Spinal cord (tissue), 10 donors: ENCODE measurements around the gene CEP112. TPM values are rescaled to one million over a fixed set of nuclear protein-coding genes. Genes with fewer than 3 reads are reported as not detected.

Source experiments
- DNase-seq, 6 donors: peaks; one replicate each; pipeline versions ENCODE4 v3.0.0 to v3.0.0-alpha.2; 2013 to 2015; ENCODE audit warnings: low spot score in 6 of 6, low read depth in 4 of 6
- H3K27ac ChIP-seq: one replicate; pipeline ENCODE4 v1.5.1; 2013; ENCODE audit warnings: low read depth, low read length, control low read depth
- H3K27me3 ChIP-seq: one replicate; pipeline ENCODE4 v1.6.1; 2013; ENCODE audit warnings: low read length; ENCODE audit not compliant: control insufficient read depth, insufficient read depth
- H3K36me3 ChIP-seq: one replicate; pipeline ENCODE4 v1.6.1; 2013; ENCODE audit warnings: low read length; ENCODE audit not compliant: control insufficient read depth, insufficient read depth
- H3K4me1 ChIP-seq: one replicate; pipeline ENCODE4 v1.6.1; 2013; ENCODE audit warnings: low read length; ENCODE audit not compliant: control insufficient read depth, insufficient read depth
- H3K4me3 ChIP-seq: one replicate; pipeline ENCODE4 v1.5.1; 2013; ENCODE audit warnings: low read depth, low read length, control low read depth
- H3K9me3 ChIP-seq: one replicate; pipeline ENCODE4 v1.6.1; 2013; ENCODE audit warnings: low read length; ENCODE audit not compliant: control insufficient read depth, insufficient read depth
- WGBS: methylation state at CpG from one replicate; pipeline ENCODE4 v1.1.5; 2013; ENCODE audit warnings: missing lambda C conversion rate; ENCODE audit not compliant: insufficient coverage; 5-methylcytosine and 5-hydroxymethylcytosine counted together
- polyA plus RNA-seq, 2 donors: library from polyadenylated mRNA; unstranded; fragments of 120-200 nt; gene quantifications; one replicate each; pipeline ENCODE4 v1.2.1, GENCODE V29; 2013; ENCODE audit not compliant: insufficient read length in 2 of 2
- total RNA-seq, 2 donors: library from RNA; depleted of rRNA in 1 of 2; stranded (reverse); fragments of 120-200 nt in 1 of 2; fragments of >200 nt in 1 of 2; gene quantifications; one replicate each; pipeline versions ENCODE4 v1.2.3 to v1.2.4, GENCODE V29; 2013 to 2014
- donor health status: healthy.

The CEP112 gene
- total and polyA plus RNA-seq, 4 donors: 9.1 to 26.2 (median 17.6) TPM

- Histone ChIP-seq H3K36me3 (no peaks in the 10 kb centered on the region), H3K4me3 (no peak overlapping the region), H3K27ac (no peak overlapping the region), H3K27me3 (no peaks in the 10 kb centered on the region), H3K9me3 (no peaks in the 10 kb centered on the region), H3K4me1 (peaks cover 3% of the 10 kb centered on the region)
- WGBS: no CpG with 5 or more reads among the region's 3 CpGs
- no peak for DNase-seq
Observed at GRCh38 chr17:65729207-65729606, 462.7 kb downstream of the CEP112 start.

GRCh38 chr17:65727832-65728231, 464.1 kb downstream of the CEP112 start:
- H3K27me3 ChIP-seq: no peaks in the 10 kb centered on the region
- no peaks in the 10 kb centered on the region for H3K9me3 ChIP-seq
- H3K4me1 ChIP-seq: peaks cover 3% of the 10 kb centered on the region
- no peak overlapping the region for H3K4me3 ChIP-seq
- H3K36me3 ChIP-seq: no peaks in the 10 kb centered on the region
- peak overlapping the region; percentile 48 for H3K27ac ChIP-seq
- DNase-seq: no peak
- WGBS: 100% methylated on average over 1 of the region's 2 CpGs

DNA sequence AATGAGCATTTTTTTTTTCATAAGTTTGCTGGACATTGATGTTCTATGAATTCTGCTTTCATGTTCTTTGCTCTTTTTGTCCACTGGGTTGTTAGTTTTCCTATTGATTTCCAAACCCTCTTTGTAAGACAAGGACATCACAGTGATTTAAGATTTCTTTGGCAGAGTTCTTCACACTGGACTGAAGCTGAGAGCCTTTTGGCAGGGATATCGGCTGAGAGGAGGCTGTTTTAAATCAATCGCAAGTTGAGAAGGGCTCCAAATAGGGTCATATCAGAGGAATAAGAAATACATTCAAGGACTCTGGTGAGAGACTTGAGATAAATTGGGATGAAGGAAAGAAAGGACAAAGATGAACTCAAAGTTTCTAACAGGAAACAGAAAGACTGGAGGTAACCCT, 464.7 kb downstream of the CEP112 start:
- peak in 2 of 6 donors; percentile 6 to 59 for DNase-seq
- H3K27ac ChIP-seq: peak overlapping the region; percentile 48
- 46% methylated on average over 2 of the region's 2 CpGs for WGBS

GRCh38 chr17:65723431-65724151, 468.3 kb downstream of the CEP112 start:
- 52% methylated on average over 4 of the region's 5 CpGs for WGBS
- Histone ChIP-seq H3K4me3 (no peak overlapping the region), H3K36me3 (no peaks in the 10 kb centered on the region), H3K27ac (peak overlapping the region; percentile 75), H3K4me1 (peaks cover 7% of the 10 kb centered on the region), H3K27me3 (no peaks in the 10 kb centered on the region), H3K9me3 (no peaks in the 10 kb centered on the region)
- DNase-seq: peak in 1 of 6 donors; percentile 22

More for the DNA sequence above, 464.7 kb downstream of the CEP112 start:
- no peaks in the 10 kb centered on the region for H3K27me3 ChIP-seq
- no peak overlapping the region for H3K4me3 ChIP-seq
- peaks cover 3% of the 10 kb centered on the region for H3K4me1 ChIP-seq
- H3K9me3 ChIP-seq: no peaks in the 10 kb centered on the region
- no peaks in the 10 kb centered on the region for H3K36me3 ChIP-seq

DNA sequence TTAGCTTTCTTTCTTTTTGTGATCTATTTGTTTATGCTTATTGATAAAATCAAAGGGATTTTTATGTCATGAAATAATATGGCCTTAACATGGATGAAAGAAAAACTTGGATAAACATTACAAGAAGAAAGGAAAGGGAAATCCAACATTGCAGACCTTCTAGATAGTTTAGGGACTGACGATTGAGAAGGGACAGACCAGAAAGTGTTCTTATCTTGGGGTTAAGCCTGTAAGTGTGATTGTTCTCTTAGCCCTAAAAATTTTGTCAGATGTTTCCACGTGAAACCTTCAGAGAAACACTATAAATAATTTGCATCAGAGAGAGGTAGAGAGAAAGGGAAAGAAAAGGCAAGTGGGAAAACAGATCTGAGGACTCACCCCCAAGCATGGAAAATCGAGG, 473.3 kb downstream of the CEP112 start:
- H3K4me1 ChIP-seq: peaks cover 4% of the 10 kb centered on the region
- H3K9me3 ChIP-seq: no peaks in the 10 kb centered on the region
- H3K4me3 ChIP-seq: no peak overlapping the region
- peak overlapping the region; percentile 15 for H3K27ac ChIP-seq
- WGBS: no CpG with 5 or more reads among the region's 3 CpGs
- no peaks in the 10 kb centered on the region for H3K36me3 ChIP-seq
- no peaks in the 10 kb centered on the region for H3K27me3 ChIP-seq
- no peak for DNase-seq

DNA sequence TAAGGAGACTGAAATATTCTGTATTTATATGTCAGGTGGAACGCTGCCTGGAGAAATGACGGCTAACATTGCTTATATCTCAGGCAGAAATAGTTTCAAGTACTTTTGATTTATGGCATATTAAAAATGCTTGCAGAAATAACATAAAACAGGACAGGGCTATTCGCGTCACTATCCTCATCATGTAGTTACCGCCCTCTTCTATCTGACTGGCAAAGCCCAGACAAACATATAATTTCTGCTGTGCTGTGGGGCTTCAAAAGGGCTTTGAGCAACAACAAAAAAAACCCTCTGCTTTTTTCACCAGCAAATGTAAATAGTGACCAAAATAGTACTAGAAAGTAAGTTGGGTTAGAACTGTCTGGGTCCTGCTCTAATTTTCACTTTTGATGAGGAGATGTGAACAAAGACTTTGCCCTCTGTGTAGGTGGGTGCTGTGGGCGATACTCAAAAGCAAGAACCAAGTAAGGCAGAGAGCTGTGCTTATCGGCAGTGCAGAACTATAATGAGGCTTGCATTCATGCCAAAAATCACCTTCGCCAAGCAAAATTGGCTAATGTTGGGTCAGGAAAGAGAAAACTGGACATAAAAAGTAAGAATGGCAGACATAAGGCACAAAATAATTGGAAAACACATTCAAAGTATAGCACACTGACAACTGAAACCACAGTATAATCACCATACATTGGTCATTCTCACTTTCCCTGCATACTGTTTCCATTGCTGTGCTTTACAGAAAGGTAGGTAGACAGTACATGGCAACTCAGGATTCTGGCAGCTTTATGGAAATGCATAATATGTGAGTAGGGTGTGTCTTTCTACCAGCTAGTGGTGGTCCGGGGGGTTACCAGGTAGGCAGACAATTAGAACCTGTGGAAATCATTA, 479.3 kb downstream of the CEP112 start:
- Histone ChIP-seq H3K9me3 (no peaks in the 10 kb centered on the region), H3K27me3 (no peaks in the 10 kb centered on the region), H3K4me1 (no peaks in the 10 kb centered on the region), H3K27ac (peak overlapping the region; percentile 52), H3K4me3 (no peak overlapping the region), H3K36me3 (no peaks in the 10 kb centered on the region)
- DNase-seq: peak in 1 of 6 donors; percentile 19
- WGBS: no CpG with 5 or more reads among the region's 9 CpGs

GRCh38 chr17:65711671-65712276, 480.2 kb downstream of the CEP112 start:
- Histone ChIP-seq H3K27me3 (no peaks in the 10 kb centered on the region), H3K36me3 (no peaks in the 10 kb centered on the region), H3K4me3 (no peak overlapping the region), H3K9me3 (no peaks in the 10 kb centered on the region), H3K4me1 (no peaks in the 10 kb centered on the region), H3K27ac (no peak overlapping the region)
- 85% methylated on average over 7 of the region's 8 CpGs for WGBS
- DNase-seq: no peak

DNA sequence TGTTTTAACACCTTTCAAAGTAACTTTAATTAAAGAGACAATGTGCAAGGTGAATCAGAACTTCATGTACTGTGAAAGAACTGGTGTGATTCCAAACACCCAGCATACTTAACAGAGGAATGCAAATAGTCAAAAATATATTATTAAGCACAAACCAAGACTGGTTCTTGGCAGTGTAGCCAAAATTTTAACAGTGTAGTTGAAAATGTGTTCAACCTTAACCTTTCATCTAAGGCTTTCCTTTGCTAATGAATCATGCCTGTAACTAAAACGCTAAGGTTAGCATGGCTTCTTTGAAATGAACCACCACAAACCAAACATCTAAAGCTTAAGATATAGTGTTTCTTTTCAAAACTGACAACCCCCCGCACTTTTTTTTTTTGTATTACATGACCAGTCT, 484.2 kb downstream of the CEP112 start:
- H3K36me3 ChIP-seq: no peaks in the 10 kb centered on the region
- no peaks in the 10 kb centered on the region for H3K9me3 ChIP-seq
- WGBS: no CpG with 5 or more reads among the region's 2 CpGs
- H3K27me3 ChIP-seq: no peaks in the 10 kb centered on the region
- DNase-seq: no peak
- H3K4me1 ChIP-seq: no peaks in the 10 kb centered on the region
- no peak overlapping the region for H3K4me3 ChIP-seq
- H3K27ac ChIP-seq: no peak overlapping the region

DNA sequence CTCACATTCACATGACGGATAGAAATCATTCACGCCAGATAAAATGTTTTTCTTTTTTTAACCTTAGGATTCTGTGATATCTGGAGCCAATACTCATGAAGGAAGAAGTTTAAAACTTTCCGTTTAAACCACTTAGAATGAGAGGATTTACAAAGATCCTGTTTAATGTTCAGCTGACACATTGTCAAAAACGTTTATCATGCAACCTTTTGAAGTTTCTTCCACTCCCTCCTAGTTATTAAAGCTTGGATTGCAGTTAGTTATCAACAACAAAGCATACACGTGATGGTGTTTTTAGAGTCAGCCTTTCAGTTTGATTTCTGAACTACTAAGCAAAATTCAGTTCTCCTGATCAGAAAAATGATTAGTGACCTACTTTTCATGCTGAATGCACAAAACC, 487.2 kb downstream of the CEP112 start:
- Histone ChIP-seq H3K36me3 (no peaks in the 10 kb centered on the region), H3K4me3 (no peak overlapping the region), H3K9me3 (no peaks in the 10 kb centered on the region), H3K4me1 (no peaks in the 10 kb centered on the region), H3K27me3 (no peaks in the 10 kb centered on the region), H3K27ac (no peak overlapping the region)
- 100% methylated on average over 1 of the region's 5 CpGs for WGBS
- DNase-seq: no peak
